Lung (tissue), 10 donors: ENCODE measurements around the gene PSMD7. TPM values are rescaled to one million over a fixed set of nuclear protein-coding genes. Genes with fewer than 3 reads are reported as not detected.
"Not testable (repeated sequence)": the region's sequence is repeated elsewhere in the genome, so short reads cannot be mapped to it uniquely, and the experiment has no call there.

Source experiments
- ATAC-seq: fragments of 200-7000 bp; cut with Tn5 transposase; one replicate; pipeline ENCODE4 v1.9.1; 2020; ENCODE audit warnings: moderate number of reproducible peaks; ENCODE audit not compliant: insufficient read depth, low FRiP score
- DNase-seq, 3 donors: peaks; one replicate each; pipeline ENCODE4 v3.0.0-alpha.2; 2013 to 2017
- H3K27ac ChIP-seq, 2 donors: one replicate each; pipeline ENCODE4 v1.5.1; 2013; ENCODE audit warnings: mild to moderate bottlenecking in 2 of 2, moderate library complexity in 2 of 2, control low read depth in 1 of 2, inconsistent platforms in 1 of 2, low read depth in 1 of 2, low read length in 1 of 2
- H3K27me3 ChIP-seq, 3 donors: one replicate each; pipeline ENCODE4 v1.5.1; 2013; ENCODE audit warnings: low read length in 2 of 3; ENCODE audit not compliant: control insufficient read depth in 3 of 3, insufficient read depth in 3 of 3
- H3K36me3 ChIP-seq, 4 donors: one replicate each; pipeline ENCODE4 v1.5.1; 2013; ENCODE audit warnings: low read length in 4 of 4, mild to moderate bottlenecking in 1 of 4, moderate library complexity in 1 of 4; ENCODE audit not compliant: control insufficient read depth in 4 of 4, insufficient read depth in 4 of 4
- H3K4me1 ChIP-seq, 5 donors: one replicate each; pipeline ENCODE4 v1.5.1; 2013; ENCODE audit warnings: low read length in 5 of 5, mild to moderate bottlenecking in 2 of 5, moderate library complexity in 1 of 5; ENCODE audit not compliant: control insufficient read depth in 5 of 5, insufficient read depth in 5 of 5
- H3K4me3 ChIP-seq: one replicate; pipeline ENCODE4 v1.5.1; 2013; ENCODE audit warnings: mild to moderate bottlenecking, control low read depth, moderate library complexity
- H3K9ac ChIP-seq, 2 donors: one replicate each; pipeline ENCODE4 v1.5.1; 2013; ENCODE audit warnings: low read length in 2 of 2, control low read depth in 1 of 2; ENCODE audit not compliant: insufficient read depth in 1 of 2
- H3K9me3 ChIP-seq, 4 donors: one replicate each; pipeline ENCODE4 v1.5.1; 2013; ENCODE audit warnings: low read length in 3 of 4, mild to moderate bottlenecking in 1 of 4, moderate library complexity in 1 of 4; ENCODE audit not compliant: control insufficient read depth in 4 of 4, insufficient read depth in 3 of 4
- WGBS, 2 donors: extraction: QIAGEN DNeasy Blood & Tissue Kit; methylation state at CpG; one replicate each; pipeline ENCODE4 v1.1.7; 2013; 5-methylcytosine and 5-hydroxymethylcytosine counted together
- polyA plus RNA-seq, 2 donors: library from polyadenylated mRNA; stranded (reverse); fragments of 200-250 nt; gene quantifications; one replicate each; pipeline ENCODE4 v1.2.1, GENCODE V29; 2013
- total RNA-seq, 2 donors: library from RNA; depleted of rRNA in 1 of 2; stranded (reverse); fragments of >200 nt in 1 of 2; gene quantifications; one replicate each; pipeline ENCODE4 v1.2.1, GENCODE V29; 2014 to 2021
- donor health status: Bipolar disorder and iron deficiency.
- donor health status: healthy.
- donor health status: DM: yes; HTN: yes; CAD: no.

PSMD7 gene
- total and polyA plus RNA-seq, 4 donors, result 30.7 to 118 (median 58.7) TPM

GRCh38 chr16:74353038-74353437, 56.4 kb downstream of the PSMD7 start:
- peaks cover 0 to 26% (median 7%) of the 10 kb centered on the region in 4 donors for H3K36me3 ChIP-seq
- H3K9ac ChIP-seq, H3K27me3 ChIP-seq, ATAC-seq, H3K4me3 ChIP-seq, H3K9me3 ChIP-seq, H3K27ac ChIP-seq, DNase-seq, H3K4me1 ChIP-seq: not testable (repeated sequence)
- 91 to 93% methylated on average over 3 to 4 of the region's 4 CpGs for WGBS, 2 donors

Other genes starting within 250 kb of the PSMD7 start
- gene NPIPB15, start 79.5 kb downstream of the PSMD7 start, total RNA-seq, result 1 to 10 TPM; 2.7 to 4.0 TPM
- gene NPIPB15, start 79.5 kb downstream of the PSMD7 start, polyA plus RNA-seq, result 10 to 100 TPM in 1 of 2 donors, 1 to 10 TPM in 1; 4.2 to 32.0 TPM
- 1 to 10 TPM in 1 of 2 donors, not detected in 1; 1.9 TPM for gene CLEC18B, start 124.7 kb downstream of the PSMD7 start, total RNA-seq
- gene CLEC18B, start 124.7 kb downstream of the PSMD7 start, polyA plus RNA-seq, result under 1 TPM; 0.65 to 0.77 TPM